SK-N-SH (cell line): Measurements from ENCODE around the gene ANKFN1. TPM values are rescaled to one million over a fixed set of nuclear protein-coding genes. Genes with fewer than 3 reads are reported as not detected.

ENCODE experiments used
- CTCF ChIA-PET: fragments of 300-600, 350-600 bp; formaldehyde crosslinking; extraction: SDS; loops from one replicate; lab custom pipeline; 2021; lab: Yijun Ruan, JAX
- POLR2A ChIA-PET: fragments of 350-600 bp; sonication (Branson Sonifier 250); formaldehyde crosslinking; extraction: SDS; loops from one replicate; lab custom pipeline; 2020; ENCODE audit warnings: antibody characterized with exemption, inconsistent platforms; lab: Yijun Ruan, JAX
- DNase-seq: peaks from one replicate; pipeline ENCODE4 v3.0.0; 2012
- H2AFZ ChIP-seq: fragments of 200-600 bp; sonication (generic); 2 replicates; pipeline ENCODE4 v1.8.1; 2016; ENCODE audit warnings: antibody characterized with exemption, mild to moderate bottlenecking, low read depth
- H3F3A ChIP-seq: fragments of 200-600 bp; sonication (generic); replicated peaks from 2 replicates; pipeline ENCODE3; 2016; ENCODE audit warnings: antibody characterized with exemption, mild to moderate bottlenecking; ENCODE audit not compliant: insufficient read depth
- H3K27ac ChIP-seq, 2 experiments: fragments of 200-500 bp in 1 of 2; fragments of 200-600 bp in 1 of 2; sonication (Bioruptor generic) in 1 of 2; sonication (generic), shearing (Covaris generic) in 1 of 2; 2 replicates each; pipeline versions ENCODE4 v1.5.1 to v1.6.1; 2014 to 2016; ENCODE audit warnings: low read depth in 2 of 2, inconsistent platforms in 1 of 2, low read length in 1 of 2, mild to moderate bottlenecking in 1 of 2, mixed read lengths in 1 of 2
- H3K27me3 ChIP-seq: fragments of 200-600 bp; sonication (generic), shearing (Covaris generic); 2 replicates; pipeline ENCODE4 v1.6.1; 2016; ENCODE audit warnings: mixed run types; ENCODE audit not compliant: insufficient read depth
- H3K36me3 ChIP-seq, 2 experiments: fragments of 200-500 bp in 1 of 2; fragments of 200-600 bp in 1 of 2; sonication (Bioruptor generic) in 1 of 2; sonication (generic) in 1 of 2; replicated peaks in 1 of 2; 2 replicates each; pipeline versions ENCODE3 to v1.5.1; 2014 to 2016; ENCODE audit warnings: low read length in 1 of 2, mild to moderate bottlenecking in 1 of 2; ENCODE audit not compliant: insufficient read depth in 2 of 2, control insufficient read depth in 1 of 2
- H3K4me1 ChIP-seq, 2 experiments: fragments of 200-500 bp in 1 of 2; fragments of 200-600 bp in 1 of 2; sonication (Bioruptor generic) in 1 of 2; sonication (generic), shearing (Covaris generic) in 1 of 2; 2 replicates each; pipeline versions ENCODE4 v1.5.1 to v1.6.1; 2014 to 2016; ENCODE audit warnings: low read depth in 1 of 2, low read length in 1 of 2, mixed run types in 1 of 2; ENCODE audit not compliant: insufficient read depth in 2 of 2, control insufficient read depth in 1 of 2
- H3K4me2 ChIP-seq: fragments of 200-600 bp; sonication (generic), shearing (Covaris generic); 2 replicates; pipeline ENCODE4 v1.6.1; 2017; ENCODE audit warnings: mixed run types
- H3K4me3 ChIP-seq, 2 experiments: fragments of 200-500 bp in 1 of 2; fragments of 200-600 bp in 1 of 2; sonication (Bioruptor generic) in 1 of 2; sonication (generic), shearing (Covaris generic) in 1 of 2; 2 replicates each; pipeline versions ENCODE4 v1.5.1 to v1.8.1; 2014 to 2016; ENCODE audit warnings: low read depth in 2 of 2, inconsistent platforms in 1 of 2, low read length in 1 of 2, mild to moderate bottlenecking in 1 of 2, mixed read lengths in 1 of 2, moderate library complexity in 1 of 2
- H3K79me2 ChIP-seq: fragments of 200-600 bp; sonication (generic); 2 replicates; pipeline ENCODE4 v1.8.1; 2017; ENCODE audit warnings: mild to moderate bottlenecking; ENCODE audit not compliant: insufficient read depth
- H3K9ac ChIP-seq: fragments of 200-600 bp; sonication (generic); 2 replicates; pipeline ENCODE4 v1.6.1; 2017; ENCODE audit warnings: mixed run types
- H3K9me2 ChIP-seq: fragments of 200-600 bp; sonication (generic); 2 replicates; pipeline ENCODE4 v1.6.1; 2017; ENCODE audit warnings: mixed run types
- H3K9me3 ChIP-seq: fragments of 200-600 bp; sonication (generic); 2 replicates; pipeline ENCODE4 v1.6.1; 2017; ENCODE audit warnings: mixed run types, mild to moderate bottlenecking, moderate library complexity
- H4K20me1 ChIP-seq: fragments of 200-600 bp; sonication (generic); 2 replicates; pipeline ENCODE4 v1.6.1; 2017; ENCODE audit warnings: mild to moderate bottlenecking, mixed run types; ENCODE audit not compliant: insufficient read depth
- ELF1 ChIP-seq: IDR thresholded peaks from 2 replicates; pipeline ENCODE4 v1.4.0; 2012
- EP300 ChIP-seq, 2 experiments: IDR thresholded peaks; 2 replicates each; pipeline versions ENCODE4 v1.4.0 to v1.6.1; 2012; ENCODE audit warnings: borderline replicate concordance in 1 of 2, low read depth in 1 of 2, low read length in 1 of 2
- EZH2phosphoT487 ChIP-seq: fragments of 200-600 bp; sonication (generic); IDR thresholded peaks from 2 replicates; pipeline ENCODE4 v1.6.1; 2017; ENCODE audit warnings: low read depth, mixed run types, mild to moderate bottlenecking, antibody characterized with exemption, moderate library complexity, borderline replicate concordance
- FOSL2 ChIP-seq: IDR thresholded peaks from 2 replicates; pipeline ENCODE4 v1.4.0; 2012; ENCODE audit warnings: low read depth, mild to moderate bottlenecking, moderate library complexity, borderline replicate concordance
- FOXM1 ChIP-seq: IDR thresholded peaks from 2 replicates; pipeline ENCODE4 v1.4.0; 2012; ENCODE audit warnings: low read depth, mild to moderate bottlenecking
- JUND ChIP-seq: IDR thresholded peaks from 2 replicates; pipeline ENCODE4 v1.4.0; 2012
- NRF1 ChIP-seq: IDR thresholded peaks from 2 replicates; pipeline ENCODE4 v1.6.1; 2012; ENCODE audit warnings: low read depth, mild to moderate bottlenecking, low read length
- RAD21 ChIP-seq: IDR thresholded peaks from 2 replicates; pipeline ENCODE4 v1.6.1; 2012; ENCODE audit warnings: mild to moderate bottlenecking, low read length
- RXRA ChIP-seq: IDR thresholded peaks from 2 replicates; pipeline ENCODE4 v1.4.0; 2012; ENCODE audit warnings: low read depth, mild to moderate bottlenecking, borderline replicate concordance
- SIN3A ChIP-seq: IDR thresholded peaks from 2 replicates; pipeline ENCODE4 v1.6.1; 2012; ENCODE audit warnings: low read depth, mild to moderate bottlenecking, low read length, moderate library complexity, borderline replicate concordance
- TAF1 ChIP-seq: IDR thresholded peaks from 2 replicates; pipeline ENCODE4 v1.6.1; 2012; ENCODE audit warnings: low read depth, mild to moderate bottlenecking, low read length, moderate library complexity, borderline replicate concordance
- WGBS: methylation state at CpG from one replicate; pipeline ENCODE4 v1.1.6; 2017; ENCODE audit warnings: low lambda C conversion rate; 5-methylcytosine and 5-hydroxymethylcytosine counted together
- polyA plus RNA-seq, 3 experiments: library from polyadenylated mRNA; depleted of rRNA; stranded (reverse); fragments of >200 nt; gene quantifications; 2 replicates each; pipeline ENCODE4 v1.2.3, GENCODE V29; 2012
- TF ChIP-seq, protein P1 (sequence below): fragments of 200-600 bp; sonication (generic); IDR thresholded peaks from 2 replicates; pipeline ENCODE4 v1.6.1; 2017; ENCODE audit warnings: antibody characterized with exemption, mild to moderate bottlenecking, moderate library complexity
- TF ChIP-seq, protein P2 (sequence below): fragments of 150-350 bp; IDR thresholded peaks from 2 replicates; pipeline ENCODE4 v1.6.1; 2017; ENCODE audit warnings: antibody characterized with exemption, low read length, low read depth, borderline replicate concordance
- TF ChIP-seq, protein P3 (sequence below): IDR thresholded peaks from 2 replicates; pipeline ENCODE4 v1.4.0; 2012; ENCODE audit warnings: low read depth
- TF ChIP-seq, protein P4 (sequence below): IDR thresholded peaks from 2 replicates; pipeline ENCODE4 v1.4.0; 2012; ENCODE audit warnings: low read depth, borderline replicate concordance

Gene ANKFN1
- polyA plus RNA-seq, 1 of the 3 experiments (the other 2 are of a cell fraction), result 0.07 TPM

DNA sequence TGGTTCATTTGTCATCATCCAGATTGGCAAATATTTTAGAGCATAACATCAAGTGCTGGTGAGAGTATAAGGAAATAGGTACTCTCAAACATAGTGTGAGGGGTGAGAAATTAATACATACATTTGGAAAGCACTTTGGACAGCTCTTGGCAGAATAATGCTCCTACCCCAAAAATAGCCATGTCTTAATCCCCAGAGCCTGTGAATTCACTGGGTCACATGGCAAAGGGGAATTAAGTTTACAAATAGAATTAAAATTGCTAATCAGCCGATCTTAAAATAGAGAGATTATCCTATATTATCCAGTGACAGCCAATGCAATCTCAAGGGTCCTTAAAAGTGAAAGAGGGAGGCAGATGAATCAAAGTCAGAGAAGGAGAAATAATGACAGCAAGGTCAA is 38.8 kb upstream of the ANKFN1 start:
- no peaks in the 10 kb centered on the region for H4K20me1 ChIP-seq
- peaks cover 11% of the 10 kb centered on the region for H3F3A ChIP-seq
- CTCF ChIA-PET, result no interaction called here
- no peak overlapping the region for H3K27ac ChIP-seq
- H3K27me3 ChIP-seq, result peaks cover 3% of the 10 kb centered on the region; the same call in 1 of the 2 replicates
- H3K9me3 ChIP-seq, result no peaks in the 10 kb centered on the region
- H3K9ac ChIP-seq, result no peak overlapping the region
- no peaks in the 10 kb centered on the region for H3K9me2 ChIP-seq
- no peak overlapping the region for H3K4me2 ChIP-seq
- H3K79me2 ChIP-seq, result no peaks in the 10 kb centered on the region
- H3K4me1 ChIP-seq, result peaks cover 0 to 4% of the 10 kb centered on the region in 2 experiments; a peak in 1 of 4 replicates
- H3K36me3 ChIP-seq, result no peaks in the 10 kb centered on the region
- 2% methylated on average over 1 of the region's 1 CpG for WGBS
- H3K4me3 ChIP-seq, result no peak overlapping the region
- TF ChIP-seq EZH2phosphoT487 (no peak), RAD21 (no peak)
- DNase-seq, result no peak
- POLR2A ChIA-PET, result no interaction called here
- H2AFZ ChIP-seq, result no peak overlapping the region

DNA sequence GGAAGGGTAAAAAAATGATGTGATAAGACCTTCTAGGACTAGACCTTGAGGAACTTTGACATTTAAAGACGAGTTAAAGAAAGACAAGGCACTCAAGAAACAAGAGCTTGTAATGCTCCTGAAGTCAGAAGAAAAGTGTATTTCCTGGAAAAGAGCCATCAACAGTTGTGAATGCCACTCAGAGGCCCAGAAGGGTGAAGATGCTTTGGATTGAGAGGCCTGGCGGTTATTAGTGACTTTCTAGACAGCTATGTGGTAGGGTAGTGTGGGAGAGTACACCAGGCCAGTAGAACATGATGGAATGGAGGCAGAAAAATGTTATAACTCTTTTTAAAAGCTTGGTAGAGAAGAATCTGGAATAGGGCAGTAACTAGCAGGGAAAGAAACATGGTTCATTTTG is 34.1 kb upstream of the ANKFN1 start:
- H3K9me2 ChIP-seq, result no peaks in the 10 kb centered on the region
- no peaks in the 10 kb centered on the region for H3F3A ChIP-seq
- no peak for DNase-seq
- no peaks in the 10 kb centered on the region for H3K79me2 ChIP-seq
- no peaks in the 10 kb centered on the region for H3K9me3 ChIP-seq
- H2AFZ ChIP-seq, result no peak overlapping the region
- no peaks in the 10 kb centered on the region for H3K4me1 ChIP-seq
- H3K9ac ChIP-seq, result no peak overlapping the region
- WGBS, result 0% methylated on average over 2 of the region's 2 CpGs
- no peak overlapping the region for H3K4me2 ChIP-seq
- H3K36me3 ChIP-seq, result no peaks in the 10 kb centered on the region
- no peak overlapping the region for H3K27ac ChIP-seq
- H3K27me3 ChIP-seq, result no peaks in the 10 kb centered on the region
- TF ChIP-seq, protein P1, sequence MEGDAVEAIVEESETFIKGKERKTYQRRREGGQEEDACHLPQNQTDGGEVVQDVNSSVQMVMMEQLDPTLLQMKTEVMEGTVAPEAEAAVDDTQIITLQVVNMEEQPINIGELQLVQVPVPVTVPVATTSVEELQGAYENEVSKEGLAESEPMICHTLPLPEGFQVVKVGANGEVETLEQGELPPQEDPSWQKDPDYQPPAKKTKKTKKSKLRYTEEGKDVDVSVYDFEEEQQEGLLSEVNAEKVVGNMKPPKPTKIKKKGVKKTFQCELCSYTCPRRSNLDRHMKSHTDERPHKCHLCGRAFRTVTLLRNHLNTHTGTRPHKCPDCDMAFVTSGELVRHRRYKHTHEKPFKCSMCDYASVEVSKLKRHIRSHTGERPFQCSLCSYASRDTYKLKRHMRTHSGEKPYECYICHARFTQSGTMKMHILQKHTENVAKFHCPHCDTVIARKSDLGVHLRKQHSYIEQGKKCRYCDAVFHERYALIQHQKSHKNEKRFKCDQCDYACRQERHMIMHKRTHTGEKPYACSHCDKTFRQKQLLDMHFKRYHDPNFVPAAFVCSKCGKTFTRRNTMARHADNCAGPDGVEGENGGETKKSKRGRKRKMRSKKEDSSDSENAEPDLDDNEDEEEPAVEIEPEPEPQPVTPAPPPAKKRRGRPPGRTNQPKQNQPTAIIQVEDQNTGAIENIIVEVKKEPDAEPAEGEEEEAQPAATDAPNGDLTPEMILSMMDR, result no peak
- TF ChIP-seq RXRA (no peak), FOSL2 (no peak), SIN3A (no peak), ELF1 (no peak), TAF1 (no peak), JUND (no peak), NRF1 (no peak), FOXM1 (no peak), EP300 (IDR thresholded peaks at IDR 0.05; ENCODE audit: borderline replicate concordance in 1 of 2, low read depth in 1 of 2, low read length in 1 of 2) (no peak)
- TF ChIP-seq, protein P2, sequence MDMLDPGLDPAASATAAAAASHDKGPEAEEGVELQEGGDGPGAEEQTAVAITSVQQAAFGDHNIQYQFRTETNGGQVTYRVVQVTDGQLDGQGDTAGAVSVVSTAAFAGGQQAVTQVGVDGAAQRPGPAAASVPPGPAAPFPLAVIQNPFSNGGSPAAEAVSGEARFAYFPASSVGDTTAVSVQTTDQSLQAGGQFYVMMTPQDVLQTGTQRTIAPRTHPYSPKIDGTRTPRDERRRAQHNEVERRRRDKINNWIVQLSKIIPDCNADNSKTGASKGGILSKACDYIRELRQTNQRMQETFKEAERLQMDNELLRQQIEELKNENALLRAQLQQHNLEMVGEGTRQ, result no peak
- TF ChIP-seq, protein P3, sequence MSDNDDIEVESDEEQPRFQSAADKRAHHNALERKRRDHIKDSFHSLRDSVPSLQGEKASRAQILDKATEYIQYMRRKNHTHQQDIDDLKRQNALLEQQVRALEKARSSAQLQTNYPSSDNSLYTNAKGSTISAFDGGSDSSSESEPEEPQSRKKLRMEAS, result no peak
- TF ChIP-seq, protein P4, sequence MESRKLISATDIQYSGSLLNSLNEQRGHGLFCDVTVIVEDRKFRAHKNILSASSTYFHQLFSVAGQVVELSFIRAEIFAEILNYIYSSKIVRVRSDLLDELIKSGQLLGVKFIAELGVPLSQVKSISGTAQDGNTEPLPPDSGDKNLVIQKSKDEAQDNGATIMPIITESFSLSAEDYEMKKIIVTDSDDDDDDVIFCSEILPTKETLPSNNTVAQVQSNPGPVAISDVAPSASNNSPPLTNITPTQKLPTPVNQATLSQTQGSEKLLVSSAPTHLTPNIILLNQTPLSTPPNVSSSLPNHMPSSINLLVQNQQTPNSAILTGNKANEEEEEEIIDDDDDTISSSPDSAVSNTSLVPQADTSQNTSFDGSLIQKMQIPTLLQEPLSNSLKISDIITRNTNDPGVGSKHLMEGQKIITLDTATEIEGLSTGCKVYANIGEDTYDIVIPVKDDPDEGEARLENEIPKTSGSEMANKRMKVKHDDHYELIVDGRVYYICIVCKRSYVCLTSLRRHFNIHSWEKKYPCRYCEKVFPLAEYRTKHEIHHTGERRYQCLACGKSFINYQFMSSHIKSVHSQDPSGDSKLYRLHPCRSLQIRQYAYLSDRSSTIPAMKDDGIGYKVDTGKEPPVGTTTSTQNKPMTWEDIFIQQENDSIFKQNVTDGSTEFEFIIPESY, result no peak
- ChIA-PET CTCF (interaction anchor here (0.9 kb wide), 1 partner anchor 24 kb away, joined by 3 read pairs; no protein-coding TSS in a partner anchor), POLR2A (no interaction called here)
- no peak overlapping the region for H3K4me3 ChIP-seq
- no peaks in the 10 kb centered on the region for H4K20me1 ChIP-seq
